ENCODE data around the gene ITGA4.

Gene ITGA4

GRCh38 chr2:181576431-181576830 lies 119.2 kb downstream of the ITGA4 start:
- DNase-seq, result no peak

- DNase-seq, result no peak
These were observed 121.6 kb downstream of the ITGA4 start for GRCh38 chr2:181578829-181579228.

GRCh38 chr2:181581534-181581933 lies 124.3 kb downstream of the ITGA4 start:
- DNase-seq, result no peak

- no peak for DNase-seq
These were observed 128.5 kb downstream of the ITGA4 start for GRCh38 chr2:181585732-181586131.

Measured in NCI-H187 treated with DMSO at 0.1 percent for 48 hours (cell line).